Stimulated activated CD8-positive, alpha-beta memory T cell treated with anti-CD3 and anti-CD28 coated beads, Interleukin-4, amount 100 ng/mL, for 4 hours (primary cell): ENCODE results near the gene PANK4.
A peak's percentile ranks its signal among the peaks of the same experiment; 100 is the strongest.

Source experiments
- DNase-seq, 2 donors: peaks; one replicate each; pipeline ENCODE4 v3.0.0-alpha.2; 2020; ENCODE audit warnings: low read depth in 2 of 2, low spot score in 1 of 2

PANK4 gene

DNA sequence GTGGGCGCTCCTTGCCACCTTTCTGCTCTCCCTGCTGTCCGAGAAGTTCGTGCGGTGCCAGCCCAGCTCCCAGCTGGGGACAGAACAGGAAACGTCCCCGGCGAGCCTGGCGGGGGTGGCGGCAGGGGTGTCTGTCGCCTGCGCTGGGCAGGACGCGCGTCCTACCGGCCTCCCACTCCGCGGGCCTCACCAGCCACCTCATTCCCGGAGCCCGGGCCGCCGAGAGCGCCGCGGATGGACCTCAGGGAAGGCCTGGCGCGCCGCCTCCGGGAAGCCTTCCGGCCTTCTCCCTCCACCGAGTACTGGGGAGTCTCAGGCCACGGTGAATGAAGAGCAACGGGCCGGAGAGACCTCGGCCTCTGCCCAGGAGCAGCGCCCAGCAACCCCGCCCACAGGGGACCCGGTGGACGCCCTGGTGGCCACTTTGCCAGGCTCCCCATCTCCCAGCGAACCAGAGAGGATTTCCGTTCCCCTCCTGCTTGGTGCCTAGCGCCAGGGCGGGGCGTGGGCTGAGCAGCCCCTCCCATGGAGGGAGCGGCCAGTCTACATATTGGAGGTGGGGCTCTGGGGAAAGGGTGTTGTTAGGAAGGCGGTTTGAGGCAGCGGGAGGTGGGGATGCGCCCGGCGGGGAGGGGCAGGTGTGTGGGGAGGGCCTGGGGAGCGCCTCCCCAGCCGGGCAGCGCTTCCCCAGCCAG, 20.3 kb upstream of the PANK4 start:
- peak in 1 of 2 donors; percentile 61 for DNase-seq

DNA sequence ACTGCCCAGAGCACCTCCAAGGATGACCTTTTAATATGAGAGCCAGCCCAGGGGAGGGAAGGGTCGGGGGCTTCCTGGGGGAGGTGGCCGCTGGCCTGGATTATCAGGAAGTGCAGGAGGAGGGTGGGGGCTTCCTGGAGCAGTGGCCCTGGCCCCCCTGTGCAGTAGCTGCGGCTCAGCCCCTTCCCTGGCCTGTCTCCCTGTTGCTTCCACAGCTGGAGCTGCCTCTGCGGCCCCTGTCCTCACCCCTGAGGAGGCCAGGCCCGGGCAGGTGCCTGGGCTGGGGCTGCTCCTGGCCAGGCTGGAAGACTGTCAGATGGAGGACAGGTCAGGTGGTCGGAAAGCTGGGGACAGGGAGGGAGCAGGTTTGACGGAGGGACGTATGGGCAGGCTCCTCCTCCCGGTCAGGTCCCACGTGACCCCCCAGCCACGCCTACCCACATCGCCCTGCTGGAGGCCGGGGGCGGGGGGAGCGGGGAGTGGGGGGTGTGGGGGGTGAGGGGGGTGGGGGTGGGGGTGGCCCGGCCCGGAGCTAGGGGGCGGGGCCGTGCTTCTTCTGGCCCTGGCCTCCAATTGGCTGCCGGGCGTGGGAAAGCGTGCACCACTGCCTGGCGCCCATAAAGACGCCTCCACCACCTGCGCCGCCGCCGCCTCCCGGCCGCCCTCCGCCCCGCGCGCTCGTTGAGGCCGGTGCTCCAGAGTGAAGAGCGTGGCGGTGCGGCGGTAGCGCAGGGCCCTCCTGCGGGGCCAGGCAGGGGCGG, 19.5 kb upstream of the PANK4 start:
- peak; percentile 68 to 81 for DNase-seq

DNA sequence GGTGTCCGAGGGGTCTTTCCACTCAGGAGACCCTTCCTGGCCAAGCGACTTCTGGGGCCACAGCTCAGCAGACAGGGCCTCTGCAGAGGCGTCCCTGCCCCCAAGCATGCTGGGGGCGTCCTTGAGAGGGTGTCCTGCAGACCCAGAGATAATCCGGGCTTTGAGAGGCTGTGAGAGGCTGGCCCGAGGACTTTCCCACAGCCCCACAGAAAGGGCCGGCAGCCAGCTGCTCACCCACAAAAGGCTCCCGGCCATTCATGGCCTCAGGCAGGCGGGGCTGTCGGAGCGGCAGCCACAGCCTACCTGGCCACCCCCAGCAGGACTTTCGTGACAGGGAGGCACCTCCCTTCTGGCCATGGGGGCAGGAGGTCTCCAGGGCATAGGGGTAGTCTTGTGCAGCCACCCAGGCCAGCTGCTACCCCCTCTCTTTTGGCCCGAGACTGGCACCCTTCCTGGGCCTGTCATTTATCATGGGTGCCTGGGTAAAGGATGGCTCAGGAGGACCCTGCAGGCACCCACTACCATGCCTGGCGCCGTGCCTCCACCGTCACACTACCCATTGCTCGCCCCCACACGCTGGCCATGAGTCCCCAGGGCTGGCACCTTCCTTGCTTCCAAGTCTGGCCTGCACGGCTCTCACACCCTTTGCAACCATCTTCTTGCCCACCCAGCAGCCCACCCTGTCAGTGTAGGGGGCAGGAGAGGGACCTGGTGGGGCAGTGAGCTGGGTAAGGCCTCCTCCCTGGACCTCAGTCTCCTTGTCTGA, 18.7 kb upstream of the PANK4 start:
- DNase-seq, result no peak

DNA sequence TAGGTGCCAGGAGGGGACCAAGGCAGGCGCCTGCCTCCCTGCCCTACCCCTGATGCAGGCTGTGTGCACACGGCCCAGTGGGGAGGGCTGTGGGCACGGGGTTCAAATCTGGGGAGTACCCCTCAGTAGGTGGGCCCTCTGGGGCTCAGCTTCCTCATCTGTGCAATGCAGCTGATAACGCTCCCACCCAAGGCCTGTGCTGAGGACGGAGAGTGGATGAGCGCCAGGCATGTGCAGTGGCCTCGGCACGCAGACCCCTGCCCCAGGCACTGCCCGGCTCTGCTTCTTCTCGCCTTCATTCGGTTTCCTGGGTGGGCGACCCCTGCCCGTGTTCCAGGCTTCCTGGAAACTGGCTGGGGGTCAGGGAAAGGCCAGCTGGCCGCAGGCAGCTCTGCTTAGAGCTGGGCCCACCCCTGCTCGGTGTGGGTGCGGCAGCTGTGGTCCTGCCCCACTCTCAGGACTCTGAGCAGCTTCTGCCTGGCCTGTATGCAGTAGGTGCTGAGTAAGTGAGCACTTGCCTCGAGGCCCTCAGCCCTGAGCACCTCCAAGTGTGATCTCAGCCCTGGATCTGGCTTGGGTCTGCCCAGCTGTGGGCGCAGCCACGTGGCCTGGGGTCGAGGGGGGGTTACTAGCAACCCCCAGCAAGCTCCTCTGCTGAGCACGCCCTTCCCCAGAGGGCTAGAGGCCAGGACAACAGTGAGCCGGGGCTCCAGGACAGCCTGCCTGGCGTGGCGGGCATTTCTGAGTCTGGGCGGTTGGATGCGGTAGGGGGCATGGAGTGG, 17.9 kb upstream of the PANK4 start:
- DNase-seq, result no peak

DNA sequence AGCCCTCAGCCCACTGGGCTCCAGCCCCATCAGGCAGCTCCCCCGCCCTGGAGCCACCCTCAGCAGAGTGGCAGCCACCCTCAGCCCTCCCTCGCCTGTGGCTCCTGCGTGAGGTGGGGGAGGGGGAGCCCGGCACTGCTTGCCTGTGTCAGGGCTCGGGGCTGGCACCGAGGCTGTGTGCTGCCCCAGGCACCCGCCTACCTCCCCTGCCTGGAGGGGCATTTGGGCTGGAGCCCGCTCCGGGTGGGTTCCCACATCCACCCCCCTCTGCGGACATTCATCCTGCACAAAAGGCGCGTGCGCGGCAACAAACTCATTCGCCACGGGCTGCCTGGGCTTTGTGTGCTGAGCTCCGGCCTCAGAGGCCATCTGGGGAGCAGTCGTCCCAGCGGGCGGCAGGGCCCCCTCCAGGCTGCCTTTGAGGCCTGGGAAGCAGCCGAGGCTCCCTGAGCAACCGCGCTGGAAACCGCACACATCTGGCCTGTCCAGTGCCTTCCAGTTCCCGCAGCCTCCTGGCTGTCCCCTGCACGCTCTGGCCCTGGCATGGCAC, 17.2 kb upstream of the PANK4 start:
- DNase-seq, result no peak

DNA sequence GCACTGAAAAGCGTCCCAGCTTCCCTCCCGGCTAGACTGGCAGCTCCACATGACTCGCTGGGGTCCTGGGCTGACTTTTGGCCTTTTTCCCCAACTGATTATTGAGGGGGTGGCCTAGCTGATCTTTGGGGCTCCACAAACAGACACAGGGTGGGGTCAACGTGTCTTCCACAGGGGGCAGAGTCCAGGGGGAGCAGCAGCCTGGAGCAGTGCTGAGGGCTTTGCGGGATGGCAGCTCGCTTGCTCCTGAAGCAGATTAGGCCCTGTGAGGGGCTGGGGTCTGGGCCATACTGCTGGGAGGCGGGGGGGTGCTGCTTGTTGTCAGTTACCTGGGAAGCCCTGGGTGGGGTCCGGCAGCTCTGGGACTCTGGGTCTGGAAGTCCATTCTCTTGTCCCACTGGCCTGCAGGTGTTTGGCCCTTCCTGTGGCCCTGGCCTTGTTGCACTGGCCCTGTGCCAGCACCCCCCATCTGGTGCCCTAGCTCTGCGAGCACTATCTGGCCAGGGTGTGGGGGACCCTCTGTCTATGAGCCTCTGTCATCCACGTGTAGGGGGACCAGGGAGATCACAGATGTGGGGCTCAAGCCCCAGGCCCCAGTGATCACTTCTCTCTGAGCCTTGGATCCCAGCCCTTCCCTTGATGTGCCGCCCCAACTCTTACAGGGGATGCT, 16.0 kb upstream of the PANK4 start:
- DNase-seq, result no peak

DNA sequence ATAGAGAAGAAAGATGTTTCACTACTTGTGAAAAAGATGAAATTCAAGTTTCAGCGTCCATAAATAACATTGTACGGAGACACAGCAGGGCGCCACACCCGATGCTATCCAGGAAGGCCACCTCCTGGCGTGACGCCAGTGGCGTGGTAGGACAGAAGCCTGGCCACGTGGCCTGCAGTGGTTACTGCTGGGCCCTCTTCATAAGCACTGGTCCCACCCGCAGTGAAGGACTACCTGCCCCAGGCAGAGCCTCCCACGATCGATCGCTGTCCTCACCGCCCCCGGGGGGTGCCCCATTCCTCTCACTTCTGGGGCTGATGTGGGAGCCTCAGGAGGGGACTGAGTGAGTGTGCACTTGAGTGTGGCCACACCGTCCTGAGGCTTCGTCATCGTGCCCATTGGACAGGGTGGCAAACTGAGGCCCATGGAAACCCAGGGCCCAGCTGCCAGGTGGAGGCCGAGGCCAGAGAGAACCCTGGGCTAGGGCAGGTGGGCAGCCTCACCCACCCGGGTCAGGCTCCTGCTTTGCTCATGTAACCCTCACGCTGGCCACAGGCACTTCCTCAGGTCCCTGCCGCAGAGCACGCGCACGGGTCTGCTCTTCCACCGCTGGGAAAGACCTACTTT, 15.3 kb upstream of the PANK4 start:
- no peak for DNase-seq

DNA sequence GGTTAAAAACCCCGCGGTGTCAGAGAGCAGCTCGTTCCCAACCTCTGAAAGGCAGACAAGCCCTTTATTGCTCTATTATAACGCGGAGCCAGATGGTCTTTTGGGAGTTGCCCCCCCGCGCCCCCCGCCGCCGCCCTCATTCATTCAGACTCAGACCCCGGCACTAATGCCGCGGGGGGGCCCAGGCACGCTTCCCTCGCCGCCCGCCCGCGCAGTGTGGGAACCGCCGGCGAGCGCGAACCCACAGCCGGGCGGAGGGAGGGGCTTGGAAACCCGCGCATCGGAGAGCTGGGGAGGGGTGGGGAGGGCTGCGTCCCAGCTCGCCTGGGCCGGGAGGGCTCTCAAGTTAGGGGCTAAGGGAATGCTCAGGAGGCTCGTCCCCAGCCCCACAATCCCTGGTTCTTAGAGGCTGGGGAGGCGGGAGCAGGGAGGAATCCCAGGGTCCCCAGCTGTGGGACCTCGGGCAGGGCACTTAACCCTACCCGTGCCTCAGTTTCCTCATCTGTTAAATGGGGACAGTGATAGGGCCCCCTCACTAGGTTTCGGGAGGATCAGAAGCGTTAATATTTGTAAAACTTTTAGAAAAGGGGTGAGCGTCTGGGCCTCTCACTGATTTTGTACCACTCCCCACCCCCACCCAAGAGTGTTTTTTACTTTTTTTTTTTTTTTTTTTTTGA, 14.6 kb upstream of the PANK4 start:
- DNase-seq, result no peak

DNA sequence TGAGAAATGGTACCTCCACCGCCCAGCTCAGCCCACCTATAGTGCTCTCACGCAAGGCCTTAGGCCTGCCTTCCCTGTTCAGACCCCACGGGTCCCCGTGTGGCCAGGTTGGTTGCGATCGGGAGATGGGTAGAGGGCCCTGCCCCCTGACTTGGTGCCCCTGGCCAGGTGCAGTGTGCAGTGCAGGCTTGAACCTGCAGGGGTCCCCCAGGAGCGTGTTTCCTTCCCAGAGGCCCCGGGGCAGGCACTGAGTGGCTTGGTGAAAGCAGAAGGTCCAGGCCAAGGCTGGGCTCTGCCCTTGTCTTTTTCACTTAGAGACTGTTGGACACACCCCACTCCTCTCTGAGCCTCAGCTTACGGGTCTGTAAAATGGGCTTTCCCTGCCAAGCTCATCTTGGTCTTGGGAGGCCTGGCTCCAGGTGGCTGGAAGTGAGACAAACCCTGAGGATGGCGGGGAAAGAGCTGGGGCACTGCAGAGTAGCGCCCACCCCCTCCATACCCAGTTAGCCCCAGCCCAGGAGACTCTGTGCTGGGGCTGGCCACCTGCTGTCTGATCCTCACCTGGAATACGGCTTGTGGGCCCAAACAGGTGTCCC, 13.0 kb upstream of the PANK4 start:
- no peak for DNase-seq

DNA sequence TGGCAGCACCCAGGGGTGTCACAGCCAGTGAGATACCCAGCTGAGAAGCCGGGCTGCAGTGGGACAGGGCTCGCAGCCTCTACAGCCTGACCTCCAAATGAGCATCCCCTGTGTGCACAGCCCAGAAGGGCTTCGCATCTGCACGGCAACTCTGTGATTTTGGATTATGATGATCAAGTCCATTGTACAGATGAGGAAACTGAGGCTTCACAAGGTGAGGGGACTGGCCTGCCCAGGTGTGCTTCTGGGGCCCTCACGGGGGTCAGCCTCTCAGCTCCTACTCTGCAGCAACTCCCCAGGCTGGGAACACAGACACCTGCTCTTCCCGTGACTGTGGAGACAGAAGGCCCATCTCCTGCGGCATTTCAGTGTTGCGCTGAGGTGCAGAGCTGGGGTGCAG, 12.5 kb upstream of the PANK4 start:
- DNase-seq, result no peak

DNA sequence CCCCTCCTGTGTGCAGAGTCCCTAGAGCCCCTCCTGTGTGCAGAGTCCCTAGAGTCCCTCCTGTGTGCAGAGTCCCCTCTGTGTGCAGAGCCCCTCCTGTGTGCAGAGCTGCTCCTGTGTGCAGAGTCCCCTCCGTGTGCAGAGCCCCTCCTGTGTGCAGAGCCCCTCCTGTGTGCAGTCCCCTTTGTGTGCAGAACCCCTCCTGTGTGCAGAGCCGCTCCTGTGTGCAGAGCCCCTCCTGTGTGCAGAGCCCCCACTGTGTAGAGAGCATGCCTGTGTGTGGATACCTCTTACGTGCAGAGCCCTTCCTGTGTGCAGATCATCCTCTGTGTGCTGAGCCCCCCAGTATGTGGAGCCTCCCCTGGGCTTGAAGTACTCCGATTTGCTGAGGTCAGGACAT, 12.0 kb upstream of the PANK4 start:
- DNase-seq, result no peak

DNA sequence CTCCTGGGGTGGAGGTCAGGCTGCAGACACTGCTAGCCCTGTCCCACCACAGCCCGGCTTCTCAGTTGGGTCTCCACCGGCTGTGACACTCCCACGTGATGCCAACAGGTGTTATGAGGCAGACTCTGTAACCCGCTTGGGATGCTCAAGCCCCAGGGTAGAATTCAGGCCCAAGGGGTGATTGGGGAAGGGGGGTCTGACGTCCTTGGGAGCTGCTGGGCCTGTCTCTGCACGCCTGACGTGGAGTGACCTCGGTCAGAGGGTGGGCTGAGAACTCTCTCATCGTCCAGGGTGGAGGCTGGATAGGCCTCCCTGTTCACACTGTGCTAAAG, 11.4 kb upstream of the PANK4 start:
- DNase-seq, result no peak

DNA sequence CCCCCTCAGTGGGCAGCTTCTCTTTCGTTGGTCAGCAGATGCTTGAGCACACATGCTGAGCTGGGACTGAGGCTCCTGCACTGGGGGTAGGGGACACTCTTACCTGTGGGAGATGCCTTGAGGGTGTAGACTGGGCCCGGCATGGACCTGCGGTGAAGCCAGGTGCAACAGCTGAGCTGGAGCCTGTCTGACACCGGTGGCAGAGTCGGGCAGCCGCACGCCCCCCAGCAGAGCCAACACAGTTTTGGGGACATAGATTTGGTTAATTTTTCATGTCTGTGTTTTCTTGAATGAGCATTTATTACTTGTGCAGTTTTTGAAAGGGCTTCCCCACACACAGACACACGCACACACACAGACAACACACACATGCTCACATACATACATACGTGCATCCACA, 9.6 kb upstream of the PANK4 start:
- DNase-seq, result no peak

DNA sequence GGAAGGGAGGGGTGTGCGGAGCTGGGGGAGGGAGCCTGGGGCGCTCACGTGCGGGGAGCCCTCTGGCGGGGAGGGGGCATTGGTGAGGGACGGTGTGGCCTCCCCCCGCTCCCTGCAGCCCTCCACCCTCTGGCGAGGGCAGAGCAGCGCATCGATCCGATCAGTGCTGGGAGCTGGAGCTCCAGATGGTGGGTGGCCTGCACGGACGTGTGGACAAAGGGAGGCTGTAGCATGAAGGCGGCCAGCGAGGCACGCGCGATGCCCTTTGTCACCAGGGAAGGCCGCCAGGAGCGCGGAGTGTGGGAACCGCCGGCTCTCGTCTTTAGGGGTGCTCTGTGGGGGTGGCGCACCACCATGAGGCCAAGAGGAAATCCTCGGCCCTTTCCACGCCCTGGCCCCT, 9.1 kb upstream of the PANK4 start:
- DNase-seq, result no peak

DNA sequence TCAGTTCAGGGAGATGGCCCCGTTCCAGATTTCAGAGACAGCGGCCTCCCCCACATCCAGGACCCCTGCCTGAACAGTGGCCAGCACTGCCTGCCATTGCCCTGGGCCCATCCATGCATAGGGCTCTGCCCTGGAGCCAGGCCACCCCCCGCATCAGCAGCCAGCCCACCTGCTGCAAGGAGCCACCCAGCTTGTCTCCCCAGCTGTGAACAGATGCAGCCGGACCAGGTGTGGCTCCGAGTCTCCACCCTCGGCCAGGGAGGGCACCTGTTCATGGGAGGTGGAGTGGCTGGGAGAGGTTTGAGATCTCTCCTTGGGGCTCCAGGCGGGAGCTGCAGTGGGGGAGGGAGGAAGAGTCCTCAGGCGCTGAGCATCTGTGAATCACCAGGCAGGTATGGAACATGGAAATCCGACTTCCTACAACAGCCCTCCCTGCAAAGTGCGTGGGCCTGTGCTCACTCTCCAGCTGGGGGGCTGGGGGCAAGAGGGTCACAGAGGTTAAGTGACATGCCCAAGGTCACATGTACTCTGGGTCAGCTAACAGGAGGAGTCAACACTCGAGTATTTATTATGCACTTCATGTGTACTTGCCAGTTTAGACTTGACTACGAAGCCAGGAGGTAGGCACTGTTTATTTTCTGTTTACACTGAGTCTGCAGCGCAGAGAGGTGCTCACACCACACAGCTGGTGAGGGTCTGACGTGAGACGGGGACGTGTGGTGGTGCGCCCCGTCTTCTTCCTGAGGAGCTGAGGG, 8.5 kb upstream of the PANK4 start:
- DNase-seq, result no peak

DNA sequence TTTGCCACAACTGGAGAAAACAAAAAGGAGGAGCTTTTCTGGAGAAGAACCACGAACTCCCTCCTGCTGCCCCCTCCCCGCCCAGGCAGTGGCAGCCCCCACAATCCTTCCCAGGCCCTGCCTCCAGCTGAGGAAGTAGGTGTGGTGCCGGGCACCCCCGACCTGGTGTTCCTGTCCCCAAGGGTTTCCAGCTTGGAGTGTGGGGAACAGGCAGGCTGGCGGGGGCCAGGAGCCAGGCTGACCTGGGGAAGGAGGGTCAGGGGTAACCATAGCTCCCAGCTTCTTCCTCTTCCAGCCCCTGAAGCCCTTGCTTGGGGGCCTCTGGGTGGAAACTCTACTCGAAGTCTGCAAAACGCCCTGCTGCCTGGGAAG, 7.9 kb upstream of the PANK4 start:
- DNase-seq, result no peak

DNA sequence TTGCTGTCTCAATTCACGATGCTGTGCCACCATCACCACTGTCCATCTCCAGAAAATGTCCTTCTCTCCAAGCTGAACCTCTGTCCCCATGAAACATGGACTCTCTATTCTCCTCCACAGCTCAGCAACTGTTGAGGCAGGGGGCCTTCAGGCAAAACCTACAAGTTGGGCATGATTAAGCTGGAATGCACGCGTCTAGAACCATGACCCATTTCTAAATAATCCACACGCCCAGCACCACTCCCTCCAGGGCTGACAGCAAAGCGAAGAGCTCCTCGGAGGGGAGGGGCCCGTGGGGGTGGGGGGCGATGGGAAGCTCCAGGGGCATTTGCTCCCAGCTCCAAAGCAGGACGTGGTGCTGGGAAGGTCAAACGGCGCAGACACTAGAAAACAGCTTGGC, 7.0 kb upstream of the PANK4 start:
- DNase-seq, result no peak

DNA sequence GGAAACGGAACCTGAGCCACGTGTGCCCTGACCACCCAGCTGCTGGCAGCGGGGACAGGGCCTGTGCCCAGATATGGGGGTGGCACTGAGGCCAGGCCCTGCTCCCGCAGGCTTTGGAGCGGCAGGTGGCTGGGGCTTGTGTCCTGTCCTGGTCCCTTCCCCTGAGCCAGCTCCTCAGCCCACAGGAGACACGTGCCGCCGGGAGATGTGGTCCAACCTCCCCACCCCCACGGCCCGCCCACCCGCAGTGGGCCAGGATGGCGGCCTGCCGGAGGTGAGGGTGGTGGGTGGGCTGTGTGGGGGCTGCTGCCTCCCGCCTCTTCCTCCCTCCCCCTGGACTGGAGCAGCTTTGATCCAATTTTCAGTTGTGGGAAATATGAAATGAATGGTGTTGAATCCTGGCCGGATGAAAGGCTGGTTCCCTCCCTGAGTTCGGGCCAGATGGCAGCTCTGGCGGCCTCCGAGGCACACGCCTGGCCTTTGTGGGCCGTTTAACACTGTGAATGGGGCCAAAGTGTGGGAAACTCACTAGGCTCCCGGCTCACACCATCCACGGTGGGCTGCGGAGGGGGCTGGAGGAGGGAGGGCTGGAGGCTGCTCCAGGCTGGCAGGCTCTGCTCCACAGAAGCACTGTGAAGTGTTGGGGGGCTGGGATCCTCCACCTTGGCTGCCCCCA, 6.2 kb upstream of the PANK4 start:
- no peak for DNase-seq
